Sciatic nerve (tissue), 2 donors: Measurements from ENCODE around the gene SSBP2. TPM values are rescaled to one million over a fixed set of nuclear protein-coding genes. Genes with fewer than 3 reads are reported as not detected.

Source experiments
- ATAC-seq: fragments of 200-7000 bp; cut with Tn5 transposase; one replicate; pipeline ENCODE4 v1.9.1; 2020; ENCODE audit warnings: mild to moderate bottlenecking, moderate library complexity
- DNase-seq: peaks from one replicate; pipeline ENCODE4 v3.0.0-alpha.2; 2020; ENCODE audit warnings: low spot score
- intact Hi-C: fragments of 100-400 bp; cut with DNase I; formaldehyde crosslinking; loops from one replicate; pipeline ENCODE4 v1.14.2; 2022
- total RNA-seq: library from RNA; stranded (reverse); fragmentation: NEBNext Ultra II Directional; extraction: Animal tissue kit (Norgen Biotek cat#: 25700); gene quantifications from one replicate; pipeline ENCODE4 v1.2.1, GENCODE V29; 2021
- donor health status: DM: no; HTN: no; CAD: no.
- donor health status: DM: no; HTN: no; CAD: no.

Gene SSBP2
- total RNA-seq, 1 donor from 2014 or later = 131 TPM

GRCh38 chr5:81772488-81772887 is 21.6 kb upstream of the SSBP2 start:
- intact Hi-C loops = no loop called here
- ATAC-seq (no peak), DNase-seq (no peak)

GRCh38 chr5:81768935-81769452 is 18.1 kb upstream of the SSBP2 start:
- DNase-seq (no peak), ATAC-seq (no peak)
- intact Hi-C loops = no loop called here

GRCh38 chr5:81767938-81768337 is 17.0 kb upstream of the SSBP2 start:
- intact Hi-C loops = no loop called here
- ATAC-seq (no peak), DNase-seq (no peak)

GRCh38 chr5:81767097-81767496 is 16.2 kb upstream of the SSBP2 start:
- DNase-seq (no peak), ATAC-seq (no peak)
- intact Hi-C loops = no loop called here

- ATAC-seq (no peak), DNase-seq (no peak)
- intact Hi-C loops = no loop called here
These were observed 15.7 kb upstream of the SSBP2 start for GRCh38 chr5:81766611-81767010.

GRCh38 chr5:81763294-81763928 is 12.5 kb upstream of the SSBP2 start:
- ATAC-seq (no peak), DNase-seq (no peak)
- intact Hi-C loops = no loop called here

GRCh38 chr5:81762853-81763252 is 12.0 kb upstream of the SSBP2 start:
- DNase-seq (no peak), ATAC-seq (no peak)
- intact Hi-C loops = no loop called here

GRCh38 chr5:81762401-81762800 is 11.5 kb upstream of the SSBP2 start:
- no peak for ATAC-seq
- no peak for DNase-seq
- intact Hi-C loops = no loop called here

- ATAC-seq (no peak), DNase-seq (no peak)
- intact Hi-C loops = no loop called here
These were observed 11.1 kb upstream of the SSBP2 start for GRCh38 chr5:81761970-81762369.

- intact Hi-C loops = no loop called here
- peak; percentile 53 for ATAC-seq
These were observed 10.4 kb upstream of the SSBP2 start for GRCh38 chr5:81761270-81761669.

GRCh38 chr5:81760521-81760920 is 9.6 kb upstream of the SSBP2 start:
- DNase-seq (no peak), ATAC-seq (no peak)
- intact Hi-C loops = no loop called here

More at GRCh38 chr5:81761270-81761669, 10.4 kb upstream of the SSBP2 start:
- no peak for DNase-seq

- DNase-seq (no peak), ATAC-seq (no peak)
- intact Hi-C loops = no loop called here
These were observed 8.7 kb upstream of the SSBP2 start for GRCh38 chr5:81759632-81760005.

- ATAC-seq = no peak
- no peak for DNase-seq
- intact Hi-C loops = no loop called here
These were observed 6.5 kb upstream of the SSBP2 start for GRCh38 chr5:81757404-81757803.

- DNase-seq (no peak), ATAC-seq (no peak)
- intact Hi-C loops = no loop called here
These were observed 5.1 kb upstream of the SSBP2 start for GRCh38 chr5:81756016-81756415.

- DNase-seq (no peak), ATAC-seq (peak; percentile 13)
- intact Hi-C loops = no loop called here
These were observed 4.4 kb upstream of the SSBP2 start for GRCh38 chr5:81755320-81755719.

GRCh38 chr5:81754621-81755020 is 3.7 kb upstream of the SSBP2 start:
- ATAC-seq (no peak), DNase-seq (no peak)
- intact Hi-C loops = loop anchor here (5.0 kb wide), 1 partner anchor 33 kb away; no protein-coding TSS in a partner anchor

GRCh38 chr5:81753429-81753828 is 2.5 kb upstream of the SSBP2 start:
- intact Hi-C loops = loop anchor here (5.0 kb wide), 1 partner anchor 34 kb away; no protein-coding TSS in a partner anchor
- ATAC-seq (no peak), DNase-seq (no peak)

GRCh38 chr5:81752644-81752963 is 1.7 kb upstream of the SSBP2 start:
- no peak for ATAC-seq
- intact Hi-C loops = loop anchor here (5.0 kb wide), 1 partner anchor 35 kb away; no protein-coding TSS in a partner anchor
- no peak for DNase-seq

- intact Hi-C loops = loop anchor here (2.0 to 5.0 kb wide), 2 partner anchors 35 to 101 kb away; no protein-coding TSS in a partner anchor
- DNase-seq = peak; percentile 73
- ATAC-seq = no peak
These were observed 1.1 kb upstream of the SSBP2 start for GRCh38 chr5:81751836-81752643.

GRCh38 chr5:81750308-81751008 is 439 bp downstream of the SSBP2 start:
- no peak for DNase-seq
- ATAC-seq = no peak
- intact Hi-C loops = loop anchor here (2.0 to 5.0 kb wide), 2 partner anchors 37 to 102 kb away; no protein-coding TSS in a partner anchor
